CD4-positive, alpha-beta T cell treated with Interleukin-12 subunit alpha and Interleukin-12 subunit beta, for 1 hour (primary cell): Measurements from ENCODE around the gene LIFR.
"Not testable (repeated sequence)": the region's sequence is repeated elsewhere in the genome, so short reads cannot be mapped to it uniquely, and the experiment has no call there.

Source experiments
- DNase-seq: peaks from one replicate; pipeline ENCODE4 v3.0.0-alpha.2; 2020

Gene LIFR

DNA sequence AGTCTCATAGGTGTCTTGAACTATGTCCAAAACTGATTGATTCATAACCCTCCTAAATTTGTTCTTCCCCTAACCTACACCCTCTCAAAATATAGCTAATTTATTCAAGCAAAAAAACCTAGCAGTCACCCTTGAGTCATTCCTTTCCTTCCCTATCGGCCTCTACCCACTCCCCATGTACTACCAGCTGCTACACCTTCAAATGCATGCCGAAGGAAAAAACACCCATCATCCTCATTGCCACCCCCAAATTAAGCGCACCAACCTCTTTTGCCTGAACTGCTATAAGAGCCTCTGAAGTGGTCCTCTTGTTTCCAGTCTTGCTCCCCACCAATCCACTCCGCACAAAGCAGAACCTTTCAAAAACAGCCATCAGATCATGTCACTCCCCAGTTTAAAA lies 12.6 kb downstream of the LIFR start:
- no peak for DNase-seq

DNA sequence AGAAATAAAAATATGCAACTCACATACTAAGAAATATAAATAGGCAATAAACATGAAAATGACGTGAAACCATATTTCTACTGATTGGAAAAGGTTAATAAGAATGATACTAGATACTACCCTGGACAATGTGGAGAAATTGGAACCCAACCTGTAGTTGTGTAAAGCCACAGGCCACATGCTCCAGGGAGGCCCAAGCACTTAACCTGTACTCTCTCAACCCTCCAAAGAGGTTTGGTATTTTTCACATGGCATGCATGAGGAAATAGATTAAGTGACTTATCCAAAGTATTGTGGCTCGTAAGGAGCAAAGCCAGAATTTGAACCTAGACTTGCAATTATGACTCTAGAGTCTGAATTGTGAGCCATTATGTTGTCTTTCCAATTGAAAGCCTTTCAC lies 13.4 kb downstream of the LIFR start:
- DNase-seq, result no peak

DNA sequence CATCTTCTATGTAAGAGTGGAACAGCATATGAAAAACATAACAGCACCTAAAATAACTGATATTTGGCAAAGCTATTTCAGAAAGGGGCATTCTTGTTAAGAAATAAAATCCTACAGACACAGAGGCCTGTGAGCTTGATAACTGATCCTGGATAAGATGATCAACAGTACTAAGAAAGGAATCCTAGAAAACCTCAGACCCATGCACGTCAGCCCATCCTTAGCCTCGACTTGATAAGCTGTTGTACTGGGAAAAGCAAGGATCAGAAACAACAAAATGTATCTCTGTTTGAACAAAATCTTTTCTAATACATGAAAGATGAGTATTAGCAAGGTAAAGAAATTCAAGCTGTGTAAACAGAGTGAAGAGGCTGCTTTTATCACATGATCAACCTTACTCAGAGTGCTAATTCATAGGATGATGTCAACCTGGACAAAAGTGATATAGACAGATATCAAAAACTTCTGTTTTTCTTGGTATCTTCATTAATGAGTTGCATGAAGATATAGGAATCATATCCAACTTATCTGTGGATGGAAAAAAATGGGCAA lies 15.2 kb downstream of the LIFR start:
- DNase-seq, result no peak

DNA sequence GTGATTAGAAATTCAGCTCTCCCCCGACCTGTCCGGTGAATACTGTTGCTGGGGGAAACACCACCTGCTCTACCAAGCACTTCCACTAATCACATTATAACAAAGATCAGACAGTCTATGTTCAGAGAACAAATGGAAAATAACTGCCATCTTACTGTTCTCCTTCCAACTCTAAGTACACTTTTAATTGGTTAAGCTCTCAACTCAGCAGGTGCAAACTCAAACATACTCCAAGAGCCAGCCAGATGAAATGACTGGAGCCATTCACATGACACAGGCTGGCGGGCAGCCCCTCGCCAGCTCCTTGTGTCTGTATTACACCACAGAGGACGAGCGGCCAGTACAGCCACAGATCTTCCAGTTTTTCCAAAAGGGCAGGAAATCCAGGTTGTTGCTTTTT lies 16.1 kb downstream of the LIFR start:
- no peak for DNase-seq

DNA sequence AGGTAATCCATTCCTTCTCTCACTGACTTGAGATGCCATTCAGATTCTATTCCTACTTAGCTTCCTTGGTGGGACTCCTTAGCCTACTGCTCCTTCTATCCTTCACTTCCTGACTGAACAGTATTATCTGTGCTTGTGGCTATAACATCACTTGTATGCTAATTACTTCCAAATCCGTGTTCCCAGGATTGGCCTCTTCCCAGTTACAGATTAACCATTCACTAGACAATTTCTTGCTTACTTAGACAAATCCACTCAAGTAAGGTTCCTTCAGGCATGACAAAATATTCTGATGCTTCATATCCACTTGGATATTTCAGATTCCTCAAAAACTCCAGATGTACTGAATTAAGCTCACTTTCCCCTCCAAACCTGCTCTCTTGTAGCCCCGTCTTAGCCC lies 18.3 kb downstream of the LIFR start:
- no peak for DNase-seq

DNA sequence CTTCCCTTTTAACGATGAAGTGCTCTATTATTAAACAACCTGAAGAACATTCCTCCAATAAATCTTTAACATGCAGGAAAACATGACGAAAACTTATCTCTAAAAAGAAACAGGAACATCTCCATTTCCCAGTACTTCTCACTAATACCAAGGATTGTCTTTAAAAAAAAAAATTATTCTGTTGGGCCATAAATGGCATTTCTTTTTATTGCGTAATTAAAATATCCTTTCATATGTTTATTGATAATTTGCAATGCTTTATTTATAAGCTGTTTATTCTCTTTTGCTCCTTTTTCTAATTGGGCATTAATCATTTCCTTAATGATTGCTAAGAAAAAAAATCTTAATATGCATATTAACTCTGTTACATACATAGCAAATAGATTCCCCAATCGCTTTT lies 18.9 kb downstream of the LIFR start:
- no peak for DNase-seq

DNA sequence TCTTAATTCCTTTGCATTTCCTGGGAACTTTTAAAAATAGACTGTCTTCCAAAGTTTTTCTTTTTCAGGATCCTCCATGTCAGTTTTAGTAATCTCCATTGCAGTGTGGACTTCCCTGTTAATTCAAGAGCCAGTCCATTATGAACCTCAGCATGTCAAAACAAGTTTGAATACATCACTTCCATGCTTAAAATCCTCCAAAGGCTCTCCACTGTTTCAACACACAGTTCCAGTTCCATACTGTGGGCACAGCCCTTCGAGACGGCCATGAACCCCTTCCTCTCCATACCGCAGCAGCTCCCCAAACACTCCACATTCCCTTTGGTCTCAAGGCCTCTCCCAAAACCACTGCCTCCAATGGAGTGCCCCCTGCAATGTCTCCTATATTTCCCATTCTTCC lies 19.5 kb downstream of the LIFR start:
- DNase-seq, result no peak

DNA sequence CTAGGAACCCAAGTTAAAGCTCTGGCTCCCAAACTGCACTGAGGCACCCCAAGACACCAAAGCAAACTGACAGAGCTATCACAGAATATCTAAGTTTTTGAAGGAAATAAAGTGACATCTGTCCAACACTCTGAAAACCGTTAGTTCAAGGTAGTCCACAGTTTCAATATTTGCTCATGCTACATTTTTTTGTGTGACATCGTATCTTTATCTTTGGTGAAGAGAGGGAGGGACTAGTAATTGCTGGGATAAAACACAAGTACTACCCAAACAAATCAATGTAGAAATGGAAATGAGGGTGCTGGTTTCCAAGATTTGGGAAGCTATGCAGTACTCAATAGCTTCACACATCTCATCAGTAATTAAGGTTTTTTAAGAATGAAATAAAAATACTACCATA lies 20.6 kb downstream of the LIFR start:
- DNase-seq, result no peak

DNA sequence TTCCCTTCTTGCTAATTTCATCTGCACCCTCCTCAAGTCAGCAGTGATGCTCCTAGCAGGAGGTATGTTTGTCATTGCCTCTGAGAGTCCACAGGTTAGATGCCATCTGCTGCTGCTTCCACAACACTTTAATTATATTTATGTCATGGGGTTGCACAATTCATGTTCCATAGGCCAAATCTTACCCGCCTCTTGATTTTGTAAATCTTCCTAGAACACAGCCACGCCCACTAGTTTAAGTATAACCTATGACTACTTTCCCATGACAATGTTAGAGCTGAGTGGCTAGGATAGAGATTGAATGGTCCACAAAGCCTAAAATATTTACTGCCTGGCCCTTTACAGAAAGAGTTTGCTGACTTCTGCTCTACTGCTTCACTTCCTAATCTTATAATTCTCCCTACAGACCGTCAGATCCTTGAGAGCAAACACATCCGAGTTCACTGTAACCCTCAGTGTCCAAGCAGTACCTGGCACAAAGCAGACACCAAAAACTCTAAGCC lies 21.1 kb downstream of the LIFR start:
- no peak for DNase-seq

DNA sequence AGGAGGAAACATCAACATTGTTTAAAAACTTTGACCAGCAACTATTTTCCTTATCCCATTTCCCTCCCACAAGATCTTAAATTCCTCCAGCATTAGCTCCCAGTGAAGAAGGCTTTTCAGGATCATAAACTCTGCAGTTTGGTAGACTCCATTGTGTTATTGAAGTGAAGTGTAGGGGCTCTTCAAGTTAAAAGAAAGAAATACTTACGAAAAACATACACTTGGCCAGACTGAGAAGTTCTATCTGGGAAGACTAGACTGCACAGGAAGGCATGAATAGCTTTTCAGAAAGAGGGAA lies 22.3 kb downstream of the LIFR start:
- DNase-seq, result no peak

DNA sequence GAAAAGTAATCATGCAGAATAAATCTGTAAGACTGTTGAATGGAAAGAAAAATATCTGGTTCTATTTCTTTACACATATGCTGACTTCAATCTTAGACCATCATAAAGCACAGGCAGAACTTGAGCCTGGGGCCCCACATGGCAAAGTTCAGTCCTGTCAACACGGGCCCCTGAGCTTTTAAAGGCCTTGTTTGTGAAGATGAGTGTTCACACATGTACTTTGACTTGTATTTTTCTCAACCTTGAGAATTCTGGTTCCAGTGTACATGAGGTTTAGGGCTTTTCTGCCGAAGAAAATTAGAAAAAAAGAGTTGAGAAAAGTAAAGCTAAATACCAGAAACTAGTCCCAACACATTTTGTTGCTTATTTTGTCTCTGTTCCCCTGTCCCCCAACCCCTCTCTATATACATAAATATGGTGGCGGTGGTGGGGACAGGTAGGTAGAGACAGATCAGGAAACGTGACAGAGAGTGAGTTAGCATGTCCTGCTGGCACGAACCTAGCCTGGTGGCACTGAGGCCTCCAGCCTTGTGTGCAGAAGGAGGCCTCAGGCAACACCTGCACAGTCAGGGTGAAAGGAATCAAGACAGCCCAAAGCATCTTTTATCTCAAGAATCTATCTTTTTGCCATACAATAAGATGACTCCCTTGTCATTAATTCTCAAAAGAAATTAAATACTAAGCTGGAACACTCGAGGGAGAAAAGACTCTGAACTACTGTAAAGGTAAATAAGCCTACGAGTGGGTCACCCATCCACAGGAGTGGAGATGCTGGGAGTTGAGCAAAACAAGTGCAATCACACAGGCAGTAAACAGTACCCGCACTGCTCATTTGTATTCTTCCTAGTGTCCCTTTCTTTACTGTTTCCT lies 22.9 kb downstream of the LIFR start:
- DNase-seq, result no peak

DNA sequence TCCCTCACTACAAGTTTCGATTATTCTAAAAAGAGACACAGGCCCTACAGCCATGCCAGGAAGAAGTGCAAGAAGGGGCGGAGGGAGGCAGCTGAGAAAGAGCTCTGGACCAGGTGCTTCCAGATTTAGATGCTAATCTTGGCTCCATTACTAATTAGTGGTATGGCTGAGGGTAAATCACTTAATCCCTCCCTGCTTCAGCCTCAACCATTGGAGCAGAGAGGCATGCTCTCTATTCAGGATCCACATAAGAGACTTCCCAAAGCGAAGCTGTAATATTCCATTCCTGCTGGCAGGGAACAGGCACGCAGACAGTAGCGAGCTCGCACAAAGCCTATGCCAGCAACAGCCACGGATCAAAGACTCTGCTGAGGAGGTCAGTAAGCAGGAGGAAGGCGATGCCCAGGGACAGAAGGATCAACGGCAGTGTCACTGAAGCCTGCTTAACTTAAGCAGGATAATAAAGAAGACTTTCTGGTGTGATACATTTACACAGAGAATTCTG lies 24.2 kb downstream of the LIFR start:
- no peak for DNase-seq

DNA sequence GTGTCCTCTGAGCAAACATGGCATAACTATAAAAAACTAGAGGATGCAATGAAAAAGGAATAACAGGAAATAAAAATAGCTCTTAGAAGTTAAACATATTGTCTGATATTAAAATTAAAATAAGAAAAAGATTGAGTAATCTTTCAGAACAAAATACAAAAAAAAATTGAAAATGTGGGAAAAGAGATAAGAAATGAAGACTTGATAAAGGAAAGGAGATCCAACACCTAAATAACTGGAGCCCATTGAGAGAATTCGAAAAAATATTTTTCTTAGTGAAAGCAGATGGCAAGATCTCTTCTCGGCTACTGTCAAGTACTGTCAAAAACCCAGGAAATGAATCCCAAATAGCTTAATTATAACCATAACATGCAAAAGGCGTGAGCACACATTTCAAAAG lies 24.9 kb downstream of the LIFR start:
- no peak for DNase-seq

DNA sequence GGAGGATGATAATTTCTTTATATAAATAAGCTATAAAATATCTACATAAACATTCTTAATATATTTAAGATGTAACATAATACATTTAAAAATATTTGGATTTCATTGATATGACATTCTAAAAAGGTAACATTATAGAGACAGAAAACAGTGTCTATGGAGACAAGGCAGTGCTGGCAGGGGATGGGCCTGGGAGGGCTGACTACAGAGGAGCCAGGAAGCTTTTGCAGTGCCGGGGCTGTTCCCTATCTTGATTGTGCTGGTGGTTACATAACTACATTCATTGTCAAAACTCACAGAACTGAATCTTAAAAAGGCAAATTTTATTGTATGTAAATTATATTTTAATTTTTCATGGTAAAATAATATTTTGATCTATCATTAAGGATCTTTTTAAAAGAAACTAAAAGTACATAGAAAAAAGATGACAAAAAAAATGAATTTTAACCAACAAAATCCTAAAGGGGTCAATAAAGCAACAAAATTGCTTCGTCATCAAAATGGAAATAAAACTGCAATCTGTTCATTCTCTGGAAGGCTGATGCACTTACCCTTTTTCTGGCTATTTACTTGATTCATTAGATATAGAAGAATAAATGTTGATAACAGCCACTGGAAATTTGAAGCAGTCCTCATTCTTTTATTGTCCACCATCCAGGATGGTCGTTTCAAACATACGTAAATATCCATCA lies 26.3 kb downstream of the LIFR start:
- DNase-seq, result no peak

DNA sequence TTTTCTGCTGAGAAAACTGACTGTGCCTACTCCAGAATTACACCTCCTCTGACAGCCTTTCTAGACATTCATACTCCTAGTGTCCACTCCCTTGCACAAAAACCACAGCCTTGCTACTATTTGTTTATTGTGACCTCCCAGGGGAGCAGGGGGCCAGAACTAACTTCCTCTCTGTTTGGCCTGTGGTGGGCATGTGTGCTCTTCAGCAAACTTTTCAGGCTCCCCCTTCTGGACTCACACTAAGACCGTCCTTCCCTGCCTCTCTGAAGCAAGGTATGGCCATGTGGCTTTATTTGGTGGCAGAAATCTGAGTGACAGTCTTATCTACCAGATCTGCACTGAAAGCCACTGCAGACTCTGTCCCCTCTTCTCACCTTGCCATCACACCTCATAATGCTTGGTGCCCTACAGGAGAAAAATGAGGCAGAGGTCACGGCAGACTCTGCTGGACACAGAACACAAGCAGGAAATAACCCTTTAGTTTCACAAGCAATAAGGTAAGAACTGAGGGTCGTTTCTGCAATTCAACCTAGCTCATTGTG lies 28.2 kb downstream of the LIFR start:
- DNase-seq, result no peak

DNA sequence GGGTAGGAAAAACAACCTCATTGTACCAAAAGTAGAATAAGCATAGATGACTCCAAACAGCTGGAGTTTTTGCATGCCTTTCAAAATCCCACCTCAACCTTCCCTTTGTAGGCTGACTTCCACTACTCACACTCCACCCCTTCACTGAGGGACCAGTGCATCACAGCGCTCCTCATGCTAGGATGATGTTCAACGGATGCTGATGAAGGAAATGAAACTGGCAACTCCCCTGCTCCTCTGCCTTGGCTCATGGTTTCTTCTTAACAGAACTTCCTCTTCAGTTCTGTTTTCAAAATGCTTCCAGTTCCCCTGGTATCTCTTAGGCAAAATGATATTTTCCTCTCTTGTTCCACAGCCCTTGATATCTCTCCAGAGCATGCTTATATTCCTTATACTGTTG lies 29.0 kb downstream of the LIFR start:
- no peak for DNase-seq

DNA sequence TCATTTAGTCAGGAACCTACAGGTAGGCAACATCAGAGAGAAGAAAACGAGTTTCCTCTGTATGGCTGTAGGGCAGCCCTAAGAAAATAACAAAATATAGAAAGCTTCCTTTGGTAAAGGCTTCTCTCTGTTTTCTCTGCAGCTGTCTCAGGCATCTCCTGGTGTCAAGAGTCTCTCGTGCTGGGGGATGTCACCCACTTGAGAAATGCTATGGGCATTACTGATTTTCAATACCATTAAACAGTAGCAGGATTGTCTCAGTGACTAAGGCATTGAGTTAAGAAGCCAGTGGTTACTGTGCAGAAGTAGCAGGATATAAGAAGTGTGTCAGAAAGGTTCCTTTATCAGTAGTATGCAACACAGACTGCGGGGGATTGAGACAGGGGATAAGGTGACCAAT lies 32.4 kb downstream of the LIFR start:
- DNase-seq, result no peak

DNA sequence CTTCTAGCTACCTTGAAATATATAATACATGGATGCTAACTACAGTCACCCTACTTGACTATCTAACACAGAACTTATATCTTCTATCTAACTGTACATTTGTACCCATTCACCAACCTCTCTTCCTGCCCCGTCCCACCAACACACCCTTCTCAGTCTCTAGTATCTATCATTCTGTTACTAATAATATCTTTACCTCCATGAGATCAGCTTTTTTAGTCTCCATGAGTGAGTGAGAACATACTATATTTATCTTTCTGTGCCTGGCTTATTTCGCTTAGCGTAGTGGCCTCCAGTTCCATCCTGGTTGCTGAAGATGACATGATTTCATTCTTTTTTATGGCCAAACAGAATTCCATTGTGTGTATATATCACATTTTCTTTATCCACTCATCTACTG lies 37.0 kb downstream of the LIFR start:
- no peak for DNase-seq

DNA sequence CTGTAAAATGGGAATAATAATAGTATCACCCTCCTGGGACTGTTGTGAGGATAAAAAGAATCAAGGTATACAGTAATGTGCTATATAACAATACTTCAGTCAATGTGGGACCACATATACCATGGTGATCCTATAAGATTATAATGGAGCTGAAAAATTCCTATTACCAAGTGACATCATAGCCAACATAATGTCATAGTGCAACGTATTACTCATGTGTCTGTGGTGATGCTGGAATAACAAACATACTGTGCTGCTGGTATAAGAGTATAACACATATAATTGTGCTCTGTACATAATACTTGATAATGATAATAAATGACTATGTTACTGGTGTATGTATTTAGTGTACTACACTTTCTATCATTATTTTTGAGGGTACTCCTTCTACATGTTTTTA lies 38.1 kb downstream of the LIFR start:
- DNase-seq, result no peak

DNA sequence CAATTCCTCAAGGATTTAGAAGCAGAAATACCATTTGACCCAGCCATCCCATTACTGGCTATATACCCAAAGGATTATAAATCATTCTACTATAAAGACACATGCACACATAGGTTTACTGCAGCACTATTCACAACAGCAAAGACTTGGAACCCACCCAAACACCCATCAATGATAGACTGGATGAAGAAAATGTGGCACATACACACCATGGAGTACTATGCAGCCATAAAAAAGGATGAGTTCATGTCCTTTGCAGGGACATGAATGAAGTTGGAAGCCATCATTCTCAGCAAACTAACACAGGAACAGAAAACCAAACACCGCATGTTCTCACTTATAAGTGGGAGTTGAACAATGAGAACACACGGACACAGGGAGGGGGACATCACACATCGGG lies 39.8 kb downstream of the LIFR start:
- not testable (repeated sequence) for DNase-seq

DNA sequence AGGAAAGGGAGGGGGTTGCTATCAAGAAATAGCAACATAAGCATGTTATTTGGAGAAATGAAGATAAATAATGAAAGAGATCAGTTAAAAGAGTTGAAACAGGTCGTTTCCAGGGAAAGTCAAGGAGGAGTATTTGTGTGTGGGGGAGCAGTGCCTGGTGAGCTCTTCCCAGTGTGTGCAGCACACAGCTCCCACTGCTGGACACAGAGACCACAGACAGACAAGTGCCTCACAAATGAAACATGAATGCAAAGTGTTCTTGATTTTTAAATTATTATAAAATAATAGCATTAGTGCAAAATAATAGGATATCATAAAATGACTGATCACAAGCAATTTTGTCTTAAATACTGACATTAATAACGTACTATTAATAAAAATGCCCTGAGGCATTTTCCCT lies 40.8 kb downstream of the LIFR start:
- DNase-seq, result no peak

DNA sequence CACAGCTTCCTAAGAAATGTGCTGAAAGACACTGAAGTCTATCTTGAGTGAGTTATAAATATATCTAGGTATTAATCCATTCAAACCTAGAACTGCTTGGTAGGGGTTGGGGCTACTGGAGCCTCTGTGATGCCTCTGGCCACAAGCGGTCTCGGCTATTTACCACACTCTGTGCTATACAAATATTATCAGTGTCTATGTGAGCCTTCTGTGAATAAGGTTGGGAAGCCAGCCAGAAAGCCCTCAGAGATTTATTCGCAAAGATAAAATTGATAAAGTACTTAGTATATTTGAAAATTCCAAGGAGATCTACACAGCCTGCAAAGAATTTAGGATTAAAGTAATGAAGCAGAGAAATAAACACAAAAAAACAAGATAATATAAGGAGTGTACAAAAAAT lies 41.4 kb downstream of the LIFR start:
- DNase-seq, result no peak

DNA sequence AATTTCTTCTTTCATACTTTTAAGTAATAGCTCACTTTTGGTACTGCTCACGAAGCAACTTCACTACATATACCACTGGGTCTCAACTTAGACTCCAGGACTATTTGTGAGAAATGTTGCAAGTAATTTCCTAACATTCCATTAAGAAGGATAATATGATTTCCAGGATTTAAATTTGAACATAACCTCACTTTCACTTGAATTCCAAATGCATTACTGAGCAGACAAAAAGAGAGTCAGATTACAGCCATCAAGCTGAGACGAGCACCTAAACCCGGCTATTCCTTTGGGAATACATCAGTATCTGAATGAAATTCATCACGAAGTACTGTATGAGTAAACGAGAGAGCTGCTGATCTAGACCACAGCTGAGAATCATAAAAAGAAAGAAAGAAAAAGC lies 47.3 kb downstream of the LIFR start:
- no peak for DNase-seq

DNA sequence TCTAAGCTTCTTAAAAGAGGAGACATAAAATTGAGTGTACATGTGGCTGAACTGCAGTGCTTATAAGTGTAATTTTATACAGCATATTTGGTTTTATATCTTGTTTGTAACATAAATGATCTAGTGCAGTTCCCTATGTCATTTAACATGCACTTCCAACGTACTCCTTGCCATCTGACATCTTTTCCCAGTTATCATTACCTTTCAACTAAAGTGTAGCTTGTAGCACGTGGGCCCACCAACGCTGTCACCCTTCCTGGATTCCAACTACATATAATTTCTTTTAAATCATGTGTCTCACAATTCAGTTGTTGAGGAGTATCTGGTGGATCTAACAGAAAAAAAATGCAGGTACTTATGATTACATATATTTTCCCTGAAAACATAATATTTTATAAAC lies 50.1 kb downstream of the LIFR start:
- DNase-seq, result no peak
